Inflammatory macrophage (primary cell): ENCODE measurements around the gene EEF2K.
A peak's percentile ranks its signal among the peaks of the same experiment; 100 is the strongest.
"Not testable (repeated sequence)": the region's sequence is repeated elsewhere in the genome, so short reads cannot be mapped to it uniquely, and the experiment has no call there.

ENCODE experiments used
- DNase-seq, 2 donors: peaks; one replicate each; pipeline ENCODE4 v3.0.0-alpha.2; 2020 to 2022

EEF2K gene

GRCh38 chr16:22297114-22297870, 91.2 kb downstream of the EEF2K start, which contains the start of gene POLR3E:
Gene POLR3E, plus strand, starts transcription at chr16:22297409. Its CDS starts 5,560 bp downstream, at chr16:22302969.
- peak; percentile 99 for DNase-seq

- peak; percentile 84 to 85 for DNase-seq
These were observed 92.0 kb downstream of the EEF2K start for GRCh38 chr16:22297871-22298733.

DNA sequence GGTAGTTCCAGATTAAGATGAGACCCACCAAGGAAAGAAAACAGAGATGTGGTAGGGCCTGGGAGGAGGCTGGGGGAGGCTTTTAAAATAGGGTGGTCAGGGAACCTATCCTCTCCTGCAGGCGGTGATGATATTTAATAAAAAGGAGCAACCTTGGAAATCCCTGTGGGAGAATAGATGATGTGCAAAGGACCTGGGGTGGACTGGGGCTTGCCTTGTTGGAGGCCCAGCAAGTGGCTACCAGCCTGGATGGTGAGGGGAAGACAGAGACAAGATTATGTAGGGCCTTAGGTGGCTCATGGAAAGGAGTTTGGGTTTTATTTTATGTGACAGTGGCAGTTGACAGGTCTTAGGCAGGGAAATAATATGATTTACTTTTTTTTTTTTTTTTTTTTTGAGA, 93.0 kb downstream of the EEF2K start:
- no peak for DNase-seq

DNA sequence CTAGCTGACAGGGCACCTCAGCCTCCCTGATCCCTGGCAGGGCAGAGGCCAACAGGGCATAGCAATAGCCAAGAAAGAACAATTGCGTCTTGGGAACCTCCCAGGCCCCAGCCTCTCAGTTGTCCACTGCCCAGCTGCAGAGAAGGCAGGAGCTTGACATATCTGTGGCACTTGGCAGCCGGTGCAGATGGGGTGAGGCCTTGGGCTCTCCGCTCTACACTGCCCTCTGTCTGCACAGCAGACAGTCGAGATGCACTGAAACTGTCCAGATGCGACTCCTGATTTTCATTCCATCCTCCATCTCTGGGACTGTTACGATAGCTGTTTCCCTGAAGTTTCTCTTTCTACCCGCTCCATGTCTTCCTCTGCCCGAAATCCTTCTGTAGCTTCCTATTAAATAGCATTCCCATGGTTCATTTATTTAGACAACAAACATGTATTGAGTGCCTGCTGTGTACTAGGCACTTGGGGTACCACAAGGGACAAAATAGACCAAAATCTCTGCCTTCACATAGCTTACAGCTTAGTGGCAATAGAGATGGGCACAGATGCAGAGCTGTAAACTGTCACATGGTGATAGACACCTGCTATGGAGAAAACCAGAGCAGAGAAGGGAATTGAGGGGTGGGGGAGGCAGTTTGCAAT, 94.5 kb downstream of the EEF2K start:
- peak; percentile 26 to 46 for DNase-seq

DNA sequence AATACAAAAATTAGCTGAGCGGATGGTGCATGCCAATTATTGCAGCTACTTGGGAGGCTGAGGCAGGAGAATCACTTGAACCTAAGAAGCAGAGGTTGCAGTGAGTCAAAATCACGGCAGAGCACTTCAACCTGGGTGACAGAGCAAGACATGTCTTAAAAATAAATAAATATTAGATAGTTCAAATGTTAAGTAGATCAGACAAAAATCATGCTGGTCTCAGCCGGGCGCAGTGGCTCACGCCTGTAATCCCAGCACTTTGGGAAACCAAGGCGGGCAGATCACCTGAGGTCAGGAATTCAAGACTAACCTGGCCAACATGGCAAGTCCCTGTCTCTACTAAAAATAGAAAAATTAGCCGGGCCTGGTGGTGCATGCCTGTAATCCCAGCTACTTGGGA, 95.3 kb downstream of the EEF2K start:
- not testable (repeated sequence) for DNase-seq

DNA sequence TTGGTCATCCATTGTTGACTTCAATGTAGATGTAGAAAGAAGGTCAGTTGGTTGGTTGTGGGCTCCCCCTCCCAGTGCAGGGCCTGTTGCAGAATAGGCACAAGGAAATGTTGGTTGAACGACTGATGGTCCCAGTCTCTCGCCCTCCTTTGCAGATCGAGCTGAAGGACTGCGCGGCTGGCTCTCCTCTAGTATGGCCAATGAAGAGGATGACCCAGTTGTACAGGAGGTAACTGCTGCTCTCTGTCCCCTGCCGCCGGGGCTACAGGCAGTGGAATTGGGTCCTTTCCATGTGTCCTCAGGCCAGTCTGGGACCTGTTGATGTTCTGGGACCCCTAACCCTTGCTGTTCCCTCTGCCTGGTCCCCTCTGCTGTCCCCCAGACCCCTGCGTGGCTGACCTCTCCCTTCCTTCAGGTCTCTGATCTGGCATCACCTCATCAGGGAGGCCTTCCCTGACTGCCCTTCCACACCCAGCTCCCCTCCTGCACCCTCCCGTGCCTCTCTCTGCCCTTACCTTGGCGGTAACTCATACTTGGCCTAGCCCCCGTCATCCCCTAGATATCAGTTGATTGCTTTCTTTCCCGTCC, 96.8 kb downstream of the EEF2K start:
- DNase-seq = no peak

DNA sequence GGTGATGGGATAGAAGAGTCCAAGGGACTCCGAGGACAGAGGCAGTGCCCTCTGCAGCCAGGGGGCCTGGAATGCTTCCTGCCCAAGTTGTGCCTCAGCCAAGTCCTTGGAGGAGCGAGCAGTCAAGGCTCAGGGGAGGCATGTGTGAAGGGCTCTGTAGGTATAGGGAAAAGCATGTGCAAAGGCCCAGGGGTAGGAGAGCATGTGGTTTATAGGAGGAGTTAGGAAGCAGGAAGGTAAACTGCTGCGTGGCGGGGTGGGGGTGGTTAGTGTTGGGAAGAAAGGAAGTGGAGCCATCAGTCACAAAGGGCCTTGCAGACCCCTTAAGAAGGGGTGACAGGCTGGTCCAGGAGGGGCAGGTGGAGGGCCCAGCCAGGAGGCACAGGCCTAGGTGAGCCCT, 98.3 kb downstream of the EEF2K start:
- DNase-seq = no peak

DNA sequence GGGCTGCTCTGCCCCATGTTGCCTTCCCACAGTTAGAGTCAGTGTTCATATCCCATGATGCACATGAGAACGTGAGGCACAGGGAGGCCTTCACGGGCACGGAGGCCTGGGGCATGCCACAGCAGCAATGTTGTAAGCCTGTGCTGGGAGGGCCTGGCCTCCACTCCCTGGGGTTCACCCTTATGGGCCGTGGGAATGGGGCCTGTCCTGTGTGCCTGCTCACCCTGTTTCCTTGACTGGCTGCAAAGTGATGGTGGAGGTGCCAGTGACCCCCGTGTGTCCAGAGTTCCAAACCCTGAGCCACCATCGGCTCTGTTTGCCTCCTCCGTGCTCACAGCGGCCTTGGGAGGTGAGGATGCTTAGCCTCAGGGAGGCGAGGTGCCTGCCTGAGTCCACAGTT, 100.7 kb downstream of the EEF2K start:
- DNase-seq = no peak

DNA sequence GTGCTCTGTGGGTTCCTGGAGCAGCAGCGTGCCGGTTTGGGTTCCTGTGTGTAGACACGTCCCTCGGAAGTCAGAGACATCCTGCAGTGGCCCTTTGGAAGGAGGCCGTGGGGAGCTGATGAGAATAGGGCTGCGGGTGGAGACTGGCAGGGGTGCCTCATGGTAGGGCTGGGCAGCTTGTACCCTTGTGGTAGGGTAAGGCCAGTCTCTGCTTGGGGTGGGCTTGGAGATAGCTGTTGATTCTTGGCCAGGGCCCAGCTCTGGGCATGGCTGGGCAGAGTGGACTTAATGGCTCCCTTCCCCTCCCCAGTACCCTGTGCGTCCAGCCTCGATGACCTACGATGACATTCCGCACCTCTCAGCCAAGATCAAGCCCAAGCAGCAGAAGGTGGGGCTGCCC, 101.8 kb downstream of the EEF2K start:
- DNase-seq = no peak

DNA sequence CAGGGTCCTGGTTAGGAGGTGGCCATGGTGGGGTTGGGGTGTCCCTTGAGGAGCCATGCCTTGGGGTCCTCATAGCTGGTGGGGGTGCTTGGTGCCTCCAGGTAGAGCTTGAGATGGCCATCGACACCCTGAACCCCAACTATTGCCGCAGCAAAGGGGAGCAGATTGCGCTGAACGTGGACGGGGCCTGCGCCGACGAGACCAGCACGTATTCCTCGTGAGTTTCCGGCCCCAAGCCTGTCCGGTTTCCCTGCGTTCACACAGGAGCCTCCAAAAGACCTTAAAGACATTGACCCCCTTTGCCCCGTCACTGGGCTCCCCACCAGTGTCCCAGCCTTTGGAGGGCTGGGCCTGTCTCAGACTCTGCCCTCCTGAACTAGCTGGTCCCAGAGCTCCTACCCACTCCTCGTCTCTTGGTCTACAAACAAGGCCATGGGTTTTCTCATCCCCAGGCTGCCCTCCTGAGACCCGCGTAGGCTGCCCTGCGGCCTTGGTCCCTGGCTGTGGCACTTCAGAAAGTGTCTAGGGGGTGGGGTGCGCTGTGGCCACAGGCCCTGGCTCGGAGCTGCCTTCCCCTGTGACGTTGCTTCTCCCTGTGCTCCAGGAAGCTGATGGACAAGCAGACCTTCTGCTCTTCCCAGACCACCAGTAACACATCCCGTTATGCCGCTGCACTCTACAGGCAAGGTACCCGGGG, 102.9 kb downstream of the EEF2K start:
- DNase-seq = no peak

GRCh38 chr16:22311520-22311919, 105.4 kb downstream of the EEF2K start:
- DNase-seq = no peak

GRCh38 chr16:22312897-22313781, 107.1 kb downstream of the EEF2K start:
- DNase-seq = no peak

DNA sequence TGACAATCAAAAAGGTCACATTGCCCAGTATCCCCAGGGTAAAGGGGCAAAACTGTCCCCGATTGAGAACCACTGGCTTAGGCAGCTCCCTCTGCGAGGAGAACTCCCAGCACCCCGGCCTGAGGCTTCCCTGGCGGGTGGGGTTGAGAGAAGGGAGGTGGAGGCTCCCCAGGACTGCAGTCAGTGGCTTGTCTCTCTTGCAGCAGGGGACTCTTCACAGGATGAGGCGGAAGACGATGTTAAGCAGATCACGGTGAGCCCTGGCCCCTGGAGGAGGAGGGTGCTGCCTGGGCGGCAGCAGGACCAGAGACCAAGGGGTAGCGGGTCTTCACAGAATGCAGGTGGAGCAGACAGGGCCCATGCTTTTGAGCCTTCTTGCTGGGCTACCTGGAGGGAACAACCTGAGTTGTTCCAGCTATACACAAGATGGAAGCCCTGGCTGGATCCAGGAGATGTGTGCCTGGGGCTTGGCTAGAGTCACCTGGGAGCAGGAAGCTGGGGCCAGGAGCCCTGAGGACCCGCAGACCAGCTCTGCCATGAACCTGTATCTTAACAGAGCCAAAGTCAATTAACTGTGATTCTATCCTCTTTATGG, 107.9 kb downstream of the EEF2K start:
- no peak for DNase-seq

- DNase-seq = no peak
These were observed 108.9 kb downstream of the EEF2K start for GRCh38 chr16:22314661-22315626.

DNA sequence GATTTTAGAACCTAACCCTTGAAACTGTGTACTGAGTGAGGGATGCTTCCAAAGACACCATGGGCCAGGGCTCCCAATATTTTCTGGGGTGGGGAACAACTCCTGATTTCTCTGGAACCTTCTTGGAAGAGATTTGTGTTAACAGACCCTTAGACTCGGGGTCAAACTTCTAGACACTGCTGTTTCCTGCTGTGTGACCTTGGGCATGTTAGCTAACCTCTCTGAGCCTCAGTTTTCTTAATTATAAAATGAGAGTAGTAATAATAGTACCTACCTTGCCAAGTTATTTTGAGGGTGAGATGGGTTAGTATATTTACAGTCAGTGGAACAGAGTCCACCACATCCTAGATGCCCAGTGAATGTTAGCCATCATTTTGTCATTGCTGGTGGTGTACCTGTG, 109.9 kb downstream of the EEF2K start:
- no peak for DNase-seq

DNA sequence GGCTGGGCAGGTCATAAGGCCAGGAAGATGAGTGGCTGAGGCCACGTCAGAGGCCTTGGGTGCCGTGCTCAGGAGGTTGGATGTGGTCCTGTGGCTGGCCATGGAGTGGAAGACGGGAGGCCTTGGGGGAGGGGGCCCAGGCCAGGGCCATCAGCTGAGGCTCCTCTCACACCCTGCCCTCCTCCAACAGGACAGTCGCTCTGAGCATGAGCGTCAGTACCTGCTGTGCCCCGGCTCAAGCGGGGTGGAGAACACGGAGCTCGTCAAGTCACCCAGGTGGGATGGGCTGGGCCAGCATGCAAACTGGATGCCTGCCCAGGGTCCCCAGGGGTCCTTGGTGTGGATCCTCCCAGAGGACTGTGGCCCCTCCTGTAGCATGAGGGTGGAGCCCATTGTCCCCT, 110.3 kb downstream of the EEF2K start:
- no peak for DNase-seq

DNA sequence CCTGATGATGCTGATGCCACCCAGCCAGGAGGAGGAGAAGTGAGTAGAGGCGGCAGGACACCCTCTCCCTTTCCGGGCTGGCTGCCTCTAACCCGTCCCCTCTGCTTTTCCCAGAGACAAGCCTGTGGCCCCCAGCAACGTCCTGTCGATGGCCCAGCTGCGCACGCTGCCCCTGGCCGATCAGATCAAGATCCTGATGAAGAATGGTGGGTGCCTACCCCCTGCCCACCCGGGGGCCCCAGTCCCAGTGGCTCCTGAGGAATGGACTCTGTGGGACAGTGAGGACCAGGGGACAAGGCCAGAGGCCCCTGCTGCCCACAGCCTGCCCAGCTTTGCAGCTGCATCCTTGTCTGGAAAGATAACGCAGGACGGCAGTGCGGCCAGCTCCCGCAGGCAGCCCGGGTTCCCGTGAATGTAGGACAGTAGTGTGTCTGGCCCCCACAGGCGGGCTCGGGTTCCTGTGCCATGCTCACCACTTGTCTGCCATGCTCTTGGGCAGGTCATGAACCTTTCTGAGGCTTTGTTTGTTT, 111.0 kb downstream of the EEF2K start:
- no peak for DNase-seq

- DNase-seq = no peak
These were observed 111.5 kb downstream of the EEF2K start for GRCh38 chr16:22317625-22318024.

DNA sequence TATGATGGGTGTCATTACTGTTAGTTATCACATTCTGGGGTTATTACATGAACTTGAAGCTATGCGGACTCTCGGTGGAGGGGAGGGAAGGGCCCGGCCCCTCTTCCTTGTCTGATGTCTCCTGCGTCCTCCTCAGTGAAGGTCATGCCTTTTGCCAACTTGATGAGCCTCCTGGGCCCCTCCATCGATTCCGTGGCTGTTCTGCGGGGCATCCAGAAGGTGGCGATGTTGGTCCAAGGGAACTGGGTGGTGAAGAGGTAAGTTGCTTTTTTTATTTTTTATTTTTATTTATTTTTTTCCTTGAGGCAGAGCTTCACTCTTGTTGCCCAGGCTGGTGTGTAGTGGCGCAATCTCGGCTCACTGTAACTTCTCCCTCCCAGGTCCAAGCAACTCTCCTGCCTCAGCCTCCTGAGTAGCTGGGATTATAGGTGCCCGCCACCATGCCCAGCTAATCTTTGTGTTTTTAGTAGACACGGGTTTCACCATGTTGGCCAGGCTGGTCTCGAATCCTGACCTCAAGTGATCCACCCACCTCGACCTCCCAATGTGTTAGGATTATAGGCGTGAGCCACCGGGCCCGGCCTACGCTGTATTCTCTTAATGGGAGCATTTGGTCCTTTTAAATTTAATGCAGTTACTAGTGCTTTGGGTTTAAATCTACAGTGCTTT, 112.7 kb downstream of the EEF2K start:
- peak; percentile 37 to 46 for DNase-seq
